K562 (cell line): ENCODE measurements around the gene NACC1. TPM values are rescaled to one million over a fixed set of nuclear protein-coding genes. Genes with fewer than 3 reads are reported as not detected.

ENCODE experiments used
- CSDE1 ChIP-seq, 2 experiments: fragments of 450-650 bp; IDR thresholded peaks; 2 replicates each; pipeline ENCODE4 v1.6.1; 2016; ENCODE audit warnings: mild to moderate bottlenecking in 1 of 2
- DIDO1 ChIP-seq: fragments of 450-650 bp; IDR thresholded peaks from 2 replicates; pipeline ENCODE4 v1.6.1; 2016; ENCODE audit warnings: low read depth, missing biosample characterization, missing genetic modification characterization
- E2F4 ChIP-seq: sonication (generic); formaldehyde crosslinking; IDR thresholded peaks from 2 replicates; pipeline ENCODE4 v1.8.0; 2022; ENCODE audit warnings: mild to moderate bottlenecking, low read depth, missing genetic modification reagents
- FOXP1 ChIP-seq: sonication (generic); formaldehyde crosslinking; IDR thresholded peaks from 2 replicates; pipeline ENCODE4 v1.8.0; 2022; ENCODE audit warnings: mild to moderate bottlenecking, missing genetic modification reagents
- MAFG ChIP-seq: fragments of 450-650 bp; conservative IDR thresholded peaks from 2 replicates; pipeline ENCODE4 v1.6.1; 2016; ENCODE audit warnings: missing genetic modification characterization, missing compliant biosample characterization
- MITF ChIP-seq: IDR thresholded peaks from 2 replicates; pipeline ENCODE4 v1.6.1; 2014; ENCODE audit warnings: antibody characterized with exemption
- NR2C2 ChIP-seq, 2 experiments: fragments of 200-800 bp in 1 of 2; sonication (Bioruptor generic) in 1 of 2; sonication (generic) in 1 of 2; formaldehyde crosslinking in 1 of 2; IDR thresholded peaks; 2 replicates each; pipeline versions ENCODE4 v1.6.1 to v1.8.0; 2016 to 2022; ENCODE audit warnings: mild to moderate bottlenecking in 1 of 2, missing compliant biosample characterization in 1 of 2, missing genetic modification characterization in 1 of 2, missing genetic modification reagents in 1 of 2
- NUFIP1 ChIP-seq: fragments of 450-650 bp; IDR thresholded peaks from 2 replicates; pipeline ENCODE4 v1.6.1; 2018; ENCODE audit not compliant: partially characterized antibody
- PBX2 ChIP-seq, 2 experiments: IDR thresholded peaks in 1 of 2; conservative IDR thresholded peaks in 1 of 2; 2 replicates each; pipeline ENCODE4 v1.6.1; 2016; ENCODE audit warnings: low read depth in 2 of 2, mild to moderate bottlenecking in 1 of 2, missing compliant biosample characterization in 1 of 2, missing genetic modification characterization in 1 of 2, moderate library complexity in 1 of 2
- SREBF2 ChIP-seq: sonication (generic); formaldehyde crosslinking; IDR thresholded peaks from 2 replicates; pipeline ENCODE4 v1.4.0; 2020; ENCODE audit warnings: mild to moderate bottlenecking, missing genetic modification reagents
- SRSF9 ChIP-seq: fragments of 200-400 bp; formaldehyde crosslinking; IDR thresholded peaks from 2 replicates; pipeline ENCODE4 v1.6.1; 2017; ENCODE audit warnings: low read depth, low read length, borderline replicate concordance
- STAG1 ChIP-seq: sonication (generic); formaldehyde crosslinking; IDR thresholded peaks from 2 replicates; pipeline ENCODE4 v1.5.0; 2020; ENCODE audit warnings: missing genetic modification reagents, borderline replicate concordance
- ZNF407 ChIP-seq: fragments of 450-650 bp; IDR thresholded peaks from 2 replicates; pipeline ENCODE4 v1.6.1; 2016; ENCODE audit warnings: low read depth
- polyA plus RNA-seq, 8 experiments: library from polyadenylated mRNA; depleted of rRNA in 4 of 8; stranded (reverse) in 5 of 8; unstranded in 3 of 8; fragments of >200 nt; fragmentation: Nextera tagmentation in 2 of 8; fragmentation: Illumina TruSeq in 1 of 8; extraction: Ambion mirVana in 2 of 8; extraction: Trizol in 1 of 8; gene quantifications; 2 replicates each; pipeline versions ENCODE4 v1.2.1 to v1.2.3, GENCODE V29; 2011 to 2014; ENCODE audit warnings: inconsistent platforms in 1 of 8, missing spikeins in 1 of 8
- total RNA-seq, 7 experiments: library from RNA; depleted of rRNA in 6 of 7; stranded (reverse); fragments of >200 nt in 6 of 7; fragmentation: Illumina TruSeq in 2 of 7; extraction: Trizol in 2 of 7; gene quantifications; 2 replicates each; pipeline versions ENCODE4 v1.2.1 to v1.2.3, GENCODE V29; 2011 to 2021; ENCODE audit warnings: low replicate concordance in 1 of 7

The NACC1 gene
- total and polyA plus RNA-seq, 9 of the 15 experiments (the other 6 are each of a cell fraction or from before 2014, with no cell fraction given), result 0.04 to 96.6 (median 25.8) TPM

GRCh38 chr19:13117772-13118423, at the start of gene NACC1 (continued):
- peak; percentile 54 for TF ChIP-seq ZNF407
- no peak for TF ChIP-seq CSDE1 (IDR thresholded peaks at IDR 0.05)
- no peak for TF ChIP-seq PBX2 (CRISPR knock-in tag; IDR thresholded peaks at IDR 0.05; ENCODE audit: low read depth)
- no peak for TF ChIP-seq PBX2 (tag; conservative IDR thresholded peaks at IDR 0.05; ENCODE audit: low read depth)
- no peak for TF ChIP-seq SRSF9
- TF ChIP-seq SREBF2, result no peak
- TF ChIP-seq MITF, result no peak
- peak; percentile 58; the same call in 1 of the 2 replicates for TF ChIP-seq FOXP1 (CRISPR knock-in tag)
- TF ChIP-seq NR2C2 (CRISPR knock-in tag; IDR thresholded peaks at IDR 0.05), result no peak
- no peak for TF ChIP-seq NR2C2 (tag; IDR thresholded peaks at IDR 0.05)
- TF ChIP-seq NUFIP1, result no peak
- TF ChIP-seq DIDO1, result no peak
- no peak for TF ChIP-seq STAG1
- TF ChIP-seq E2F4, result no peak
- no peak for TF ChIP-seq MAFG (tag)
